H9 (cell line): ENCODE data around the gene RIIAD1. TPM values are rescaled to one million over a fixed set of nuclear protein-coding genes. Genes with fewer than 3 reads are reported as not detected.

Source experiments
- DNase-seq: peaks from one replicate; pipeline ENCODE4 v3.0.0-alpha.2; 2017
- H2AFZ ChIP-seq: one replicate; pipeline ENCODE4 v1.6.1; 2013; ENCODE audit warnings: mild to moderate bottlenecking, low read length, control low read depth, moderate library complexity
- H2AK5ac ChIP-seq: 2 replicates; pipeline ENCODE4 v1.6.1; 2013; ENCODE audit warnings: low read length, control low read depth, mixed read lengths; ENCODE audit not compliant: insufficient read length
- H2BK120ac ChIP-seq: one replicate; pipeline ENCODE4 v1.6.1; 2013; ENCODE audit warnings: low read depth, mild to moderate bottlenecking, low read length, control low read depth, inconsistent platforms; ENCODE audit not compliant: poor library complexity, severe bottlenecking
- H2BK12ac ChIP-seq: 2 replicates; pipeline ENCODE4 v1.6.1; 2013; ENCODE audit warnings: low read length, control low read depth, mixed read lengths, low read depth; ENCODE audit not compliant: insufficient read length
- H2BK15ac ChIP-seq: 2 replicates; pipeline ENCODE4 v1.6.1; 2013; ENCODE audit warnings: low read depth, low read length, control low read depth
- H2BK20ac ChIP-seq: one replicate; pipeline ENCODE4 v1.6.1; 2013; ENCODE audit warnings: low read depth, mild to moderate bottlenecking, low read length, control low read depth, inconsistent platforms; ENCODE audit not compliant: poor library complexity, severe bottlenecking
- H2BK5ac ChIP-seq: 2 replicates; pipeline ENCODE4 v1.6.1; 2013; ENCODE audit warnings: low read length, control low read depth, mixed read lengths; ENCODE audit not compliant: insufficient read length
- H3K14ac ChIP-seq: 2 replicates; pipeline ENCODE4 v1.6.1; 2013; ENCODE audit warnings: low read length, control low read depth; ENCODE audit not compliant: insufficient read depth
- H3K18ac ChIP-seq: 2 replicates; pipeline ENCODE4 v1.6.1; 2013; ENCODE audit warnings: low read depth, mild to moderate bottlenecking, mixed read lengths, low read length, control low read depth; ENCODE audit not compliant: insufficient read length
- H3K23ac ChIP-seq: 2 replicates; pipeline ENCODE4 v1.6.1; 2013; ENCODE audit warnings: low read length, control low read depth, mixed read lengths, low read depth; ENCODE audit not compliant: insufficient read length
- H3K23me2 ChIP-seq: 2 replicates; pipeline ENCODE4 v1.6.1; 2013; ENCODE audit warnings: low read depth, mild to moderate bottlenecking, mixed read lengths, low read length, control low read depth; ENCODE audit not compliant: insufficient read length, poor library complexity, severe bottlenecking
- H3K27ac ChIP-seq: 2 replicates; pipeline ENCODE4 v1.5.1; 2013; ENCODE audit warnings: low read length, control low read depth, mixed read lengths, low read depth; ENCODE audit not compliant: insufficient read length
- H3K27me3 ChIP-seq: 2 replicates; pipeline ENCODE4 v1.6.1; 2013; ENCODE audit warnings: low read length, control low read depth, inconsistent platforms; ENCODE audit not compliant: insufficient read depth
- H3K4ac ChIP-seq: 2 replicates; pipeline ENCODE4 v1.6.1; 2013; ENCODE audit warnings: low read depth, mild to moderate bottlenecking, control low read depth, inconsistent platforms, low read length, moderate library complexity
- H3K4me1 ChIP-seq: 2 replicates; pipeline ENCODE4 v1.6.1; 2013; ENCODE audit warnings: low read length, control low read depth, inconsistent platforms; ENCODE audit not compliant: insufficient read depth
- H3K4me2 ChIP-seq: 2 replicates; pipeline ENCODE4 v1.6.1; 2013; ENCODE audit warnings: low read length, control low read depth, mixed read lengths; ENCODE audit not compliant: insufficient read length, insufficient read depth
- H3K56ac ChIP-seq: 2 replicates; pipeline ENCODE4 v1.6.1; 2013; ENCODE audit warnings: low read depth, mild to moderate bottlenecking, mixed read lengths, low read length, control low read depth; ENCODE audit not compliant: insufficient read length
- H3K79me1 ChIP-seq: 2 replicates; pipeline ENCODE4 v1.6.1; 2013; ENCODE audit warnings: low read depth, mild to moderate bottlenecking, moderate library complexity, low read length, control low read depth, inconsistent platforms; ENCODE audit not compliant: insufficient read depth, poor library complexity, severe bottlenecking
- H3K79me2 ChIP-seq: 2 replicates; pipeline ENCODE4 v1.6.1; 2013; ENCODE audit warnings: low read length, control low read depth, inconsistent platforms; ENCODE audit not compliant: insufficient read depth
- H3K9ac ChIP-seq: 2 replicates; pipeline ENCODE4 v1.6.1; 2013; ENCODE audit warnings: low read length, control low read depth, mixed read lengths; ENCODE audit not compliant: insufficient read length; ENCODE audit errors: extremely low read depth
- H3K9me3 ChIP-seq: one replicate; pipeline ENCODE4 v1.6.1; 2013; ENCODE audit warnings: low read depth, low read length, inconsistent platforms; ENCODE audit not compliant: control insufficient read depth
- H3T11ph ChIP-seq: one replicate; pipeline ENCODE4 v1.6.1; 2013; ENCODE audit warnings: mild to moderate bottlenecking, low read length, control low read depth, inconsistent platforms
- H4K20me1 ChIP-seq: one replicate; pipeline ENCODE4 v1.6.1; 2013; ENCODE audit not compliant: control insufficient read depth, insufficient read length, insufficient read depth
- H4K5ac ChIP-seq: 2 replicates; pipeline ENCODE4 v1.6.1; 2013; ENCODE audit warnings: low read depth, mild to moderate bottlenecking, mixed read lengths, low read length, control low read depth; ENCODE audit not compliant: insufficient read length
- H4K8ac ChIP-seq: replicated peaks from 2 replicates; pipeline ENCODE4 v1.6.1; 2013; ENCODE audit warnings: low read length, control low read depth, mixed read lengths, low read depth; ENCODE audit not compliant: insufficient read length
- H4K91ac ChIP-seq: 2 replicates; pipeline ENCODE4 v1.6.1; 2013; ENCODE audit warnings: low read depth, mild to moderate bottlenecking, moderate library complexity, mixed read lengths, low read length, control low read depth; ENCODE audit not compliant: insufficient read length
- H3K27ac Mint-ChIP-seq, 3 experiments: 2 replicates in 2 of 3; 3 replicates in 1 of 3; pipeline ENCODE4 v1.8.0; 2020 to 2021; ENCODE audit warnings: mixed read lengths in 3 of 3, mild to moderate bottlenecking in 1 of 3, moderate library complexity in 1 of 3
- H3K27me3 Mint-ChIP-seq: 2 replicates; pipeline ENCODE4 v1.8.0; 2021; ENCODE audit warnings: low read depth, mild to moderate bottlenecking, moderate library complexity, mixed read lengths
- H3K36me3 Mint-ChIP-seq, 3 experiments: 2 replicates in 2 of 3; 3 replicates in 1 of 3; pipeline ENCODE4 v1.8.0; 2020 to 2021; ENCODE audit warnings: low read depth in 3 of 3, mixed read lengths in 3 of 3; ENCODE audit not compliant: insufficient read depth in 1 of 3
- H3K4me1 Mint-ChIP-seq, 2 experiments: 2 replicates each; pipeline ENCODE4 v1.8.0; 2020; ENCODE audit warnings: mixed read lengths in 2 of 2
- H3K4me3 Mint-ChIP-seq, 2 experiments: 2 replicates in 1 of 2; 3 replicates in 1 of 2; pipeline ENCODE4 v1.8.0; 2020 to 2021; ENCODE audit warnings: mild to moderate bottlenecking in 2 of 2, mixed read lengths in 2 of 2, moderate library complexity in 1 of 2
- H3K9me3 Mint-ChIP-seq, 2 experiments: 2 replicates in 1 of 2; 3 replicates in 1 of 2; pipeline ENCODE4 v1.8.0; 2020; ENCODE audit warnings: mild to moderate bottlenecking in 2 of 2, mixed read lengths in 2 of 2, moderate library complexity in 1 of 2
- WGBS: extraction: QIAGEN DNeasy Blood & Tissue Kit; methylation state at CpG from one replicate; pipeline ENCODE4 v1.1.7; 2013; ENCODE audit warnings: missing lambda C conversion rate, low lambda C conversion rate, mixed read lengths; ENCODE audit not compliant: insufficient read length; ENCODE audit errors: extremely low coverage; 5-methylcytosine and 5-hydroxymethylcytosine counted together
- total RNA-seq: library from RNA; stranded (reverse); gene quantifications from 2 replicates; pipeline ENCODE4 v1.2.1, GENCODE V29; 2021
- TF ChIP-seq, protein P1 (sequence below): fragments of 200-600 bp; sonication (generic); conservative IDR thresholded peaks from 3 replicates; pipeline ENCODE4 v1.8.0; 2021; ENCODE audit warnings: antibody characterized with exemption, mild to moderate bottlenecking

RIIAD1 gene
- total RNA-seq, 1 experiment from 2014 or later: 1.4 TPM

DNA sequence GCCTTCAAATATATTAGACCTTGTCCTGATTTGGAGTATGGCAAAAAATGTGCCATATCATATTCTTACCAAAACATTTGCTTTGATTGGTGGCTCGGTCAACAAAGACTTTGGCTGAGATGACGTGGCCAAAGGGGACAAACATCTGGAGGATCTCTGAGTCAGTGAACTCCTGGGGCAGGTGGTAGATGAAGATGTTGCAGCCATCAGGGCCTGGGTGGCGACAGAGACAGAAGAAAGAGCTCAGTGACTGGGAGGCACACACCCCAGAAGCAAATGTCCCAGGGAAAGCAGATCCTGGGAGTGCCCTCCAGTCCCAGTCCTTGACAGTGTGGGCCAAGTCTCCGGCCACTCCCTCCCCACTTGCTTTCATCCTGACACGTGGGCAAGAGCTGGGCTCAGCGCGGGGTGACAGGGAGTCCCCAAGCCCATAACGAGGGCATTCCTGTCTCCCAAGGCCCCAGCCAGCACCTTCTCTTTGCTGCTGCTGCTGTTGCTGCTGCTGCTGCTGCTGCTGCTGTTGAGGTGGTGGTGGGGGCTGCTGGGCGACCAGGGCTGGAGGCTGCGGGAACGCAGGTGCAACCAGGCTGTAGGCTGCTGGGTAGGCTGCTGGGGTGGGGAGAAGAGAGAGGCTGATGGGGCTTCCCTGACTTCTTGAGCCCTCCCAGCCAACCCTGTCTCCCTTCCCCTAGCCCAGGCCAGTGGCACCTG, 15.4 kb upstream of the RIIAD1 start:
- H3K18ac ChIP-seq: no peak overlapping the region
- Mint-ChIP-seq H3K27ac (peak overlapping the region in 1 of 3 experiments; percentile 32; a peak in 1 of 7 replicates), H3K27me3 (no peaks in the 10 kb centered on the region), H3K9me3 (no peaks in the 10 kb centered on the region), H3K4me1 (peaks cover 7 to 17% of the 10 kb centered on the region in 2 experiments), H3K36me3 (peaks cover 0 to 6% (median 2%) of the 10 kb centered on the region in 3 experiments; a peak in 5 of 7 replicates), H3K4me3 (no peak overlapping the region)
- H2AFZ ChIP-seq: no peak overlapping the region
- no peak overlapping the region for H2BK120ac ChIP-seq
- no peak overlapping the region for H3K27ac ChIP-seq
- H3K4ac ChIP-seq: no peak overlapping the region
- TF ChIP-seq, protein P1, sequence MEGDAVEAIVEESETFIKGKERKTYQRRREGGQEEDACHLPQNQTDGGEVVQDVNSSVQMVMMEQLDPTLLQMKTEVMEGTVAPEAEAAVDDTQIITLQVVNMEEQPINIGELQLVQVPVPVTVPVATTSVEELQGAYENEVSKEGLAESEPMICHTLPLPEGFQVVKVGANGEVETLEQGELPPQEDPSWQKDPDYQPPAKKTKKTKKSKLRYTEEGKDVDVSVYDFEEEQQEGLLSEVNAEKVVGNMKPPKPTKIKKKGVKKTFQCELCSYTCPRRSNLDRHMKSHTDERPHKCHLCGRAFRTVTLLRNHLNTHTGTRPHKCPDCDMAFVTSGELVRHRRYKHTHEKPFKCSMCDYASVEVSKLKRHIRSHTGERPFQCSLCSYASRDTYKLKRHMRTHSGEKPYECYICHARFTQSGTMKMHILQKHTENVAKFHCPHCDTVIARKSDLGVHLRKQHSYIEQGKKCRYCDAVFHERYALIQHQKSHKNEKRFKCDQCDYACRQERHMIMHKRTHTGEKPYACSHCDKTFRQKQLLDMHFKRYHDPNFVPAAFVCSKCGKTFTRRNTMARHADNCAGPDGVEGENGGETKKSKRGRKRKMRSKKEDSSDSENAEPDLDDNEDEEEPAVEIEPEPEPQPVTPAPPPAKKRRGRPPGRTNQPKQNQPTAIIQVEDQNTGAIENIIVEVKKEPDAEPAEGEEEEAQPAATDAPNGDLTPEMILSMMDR: no peak
- H3K4me2 ChIP-seq: no peak overlapping the region
- H3K56ac ChIP-seq: no peak overlapping the region
- H4K5ac ChIP-seq: no peak overlapping the region
- H4K20me1 ChIP-seq: no peaks in the 10 kb centered on the region
- no peaks in the 10 kb centered on the region for H3K79me1 ChIP-seq
- DNase-seq: no peak
- no peaks in the 10 kb centered on the region for H3K4me1 ChIP-seq
- H3K23ac ChIP-seq: no peak overlapping the region
- no peak overlapping the region for H2BK5ac ChIP-seq
- no peak overlapping the region for H2BK15ac ChIP-seq
- no peak overlapping the region for H3T11ph ChIP-seq
- no peaks in the 10 kb centered on the region for H3K23me2 ChIP-seq
- H3K27me3 ChIP-seq: no peaks in the 10 kb centered on the region
- no peak overlapping the region for H2AK5ac ChIP-seq
- H3K9ac ChIP-seq: no peak overlapping the region
- WGBS: no CpG with 5 or more reads among the region's 11 CpGs
- H4K8ac ChIP-seq: no peak overlapping the region
- no peaks in the 10 kb centered on the region for H3K79me2 ChIP-seq
- H2BK12ac ChIP-seq: no peak overlapping the region
- H4K91ac ChIP-seq: no peak overlapping the region
- no peak overlapping the region for H3K14ac ChIP-seq
- H3K9me3 ChIP-seq: no peaks in the 10 kb centered on the region
- H2BK20ac ChIP-seq: no peak overlapping the region
